MCF 10A (cell line): Measurements from ENCODE around the gene HS1BP3. TPM values are rescaled to one million over a fixed set of nuclear protein-coding genes. Genes with fewer than 3 reads are reported as not detected.

Experiments
- BruUV-seq: library from RNA; stranded (reverse); fragments of 400-500 nt; replicated peaks from 2 replicates; lab custom pipeline; 2021; lab: Mats Ljungman, UMichigan
- CTCF ChIA-PET: fragments of 300-600 bp; sonication (Branson Sonifier 250); formaldehyde crosslinking; extraction: SDS; loops from one replicate; lab custom pipeline; 2021; ENCODE audit warnings: antibody characterized with exemption, inconsistent platforms; lab: Yijun Ruan, JAX
- POLR2A ChIA-PET: fragments of 300-600, 350-650 bp; sonication (Branson Sonifier 250); formaldehyde crosslinking; extraction: SDS; loops from one replicate; lab custom pipeline; 2020; ENCODE audit warnings: antibody characterized with exemption, inconsistent platforms; lab: Yijun Ruan, JAX
- DNase-seq: peaks from one replicate; pipeline ENCODE4 v3.0.0-alpha.2; 2018; ENCODE audit not compliant: unreplicated experiment
- H3K27ac Mint-ChIP-seq: one replicate; pipeline ENCODE4 v1.8.0; 2022; ENCODE audit warnings: mild to moderate bottlenecking, low read depth, mixed read lengths; ENCODE audit not compliant: unreplicated experiment
- H3K27me3 Mint-ChIP-seq: one replicate; pipeline ENCODE4 v1.8.0; 2022; ENCODE audit warnings: mixed read lengths; ENCODE audit not compliant: insufficient read depth, unreplicated experiment
- H3K36me3 Mint-ChIP-seq: one replicate; pipeline ENCODE4 v1.8.0; 2022; ENCODE audit warnings: mild to moderate bottlenecking, moderate library complexity, mixed read lengths; ENCODE audit not compliant: insufficient read depth, unreplicated experiment
- H3K4me1 Mint-ChIP-seq: one replicate; pipeline ENCODE4 v1.8.0; 2022; ENCODE audit warnings: mixed read lengths; ENCODE audit not compliant: insufficient read depth, unreplicated experiment
- H3K4me3 Mint-ChIP-seq: one replicate; pipeline ENCODE4 v1.8.0; 2022; ENCODE audit warnings: mild to moderate bottlenecking, moderate library complexity, mixed read lengths; ENCODE audit not compliant: unreplicated experiment
- H3K9me3 Mint-ChIP-seq: one replicate; pipeline ENCODE4 v1.8.0; 2022; ENCODE audit warnings: mixed read lengths; ENCODE audit not compliant: unreplicated experiment
- intact Hi-C: fragments of 100-400 bp; cut with micrococcal nuclease; formaldehyde crosslinking; loops from 2 replicates; pipeline ENCODE4 v1.14.1; 2022
- total RNA-seq: library from RNA; stranded (reverse); gene quantifications from 2 replicates; pipeline ENCODE4 v1.2.3, GENCODE V29; 2022
- TF ChIP-seq, protein P1 (sequence below): fragments of 200-600 bp; IDR thresholded peaks from one replicate; pipeline ENCODE4 v1.8.0; 2022; ENCODE audit warnings: antibody characterized with exemption, mild to moderate bottlenecking; ENCODE audit not compliant: unreplicated experiment

HS1BP3 gene
- total RNA-seq, 1 experiment from 2014 or later = 10.0 TPM

DNA sequence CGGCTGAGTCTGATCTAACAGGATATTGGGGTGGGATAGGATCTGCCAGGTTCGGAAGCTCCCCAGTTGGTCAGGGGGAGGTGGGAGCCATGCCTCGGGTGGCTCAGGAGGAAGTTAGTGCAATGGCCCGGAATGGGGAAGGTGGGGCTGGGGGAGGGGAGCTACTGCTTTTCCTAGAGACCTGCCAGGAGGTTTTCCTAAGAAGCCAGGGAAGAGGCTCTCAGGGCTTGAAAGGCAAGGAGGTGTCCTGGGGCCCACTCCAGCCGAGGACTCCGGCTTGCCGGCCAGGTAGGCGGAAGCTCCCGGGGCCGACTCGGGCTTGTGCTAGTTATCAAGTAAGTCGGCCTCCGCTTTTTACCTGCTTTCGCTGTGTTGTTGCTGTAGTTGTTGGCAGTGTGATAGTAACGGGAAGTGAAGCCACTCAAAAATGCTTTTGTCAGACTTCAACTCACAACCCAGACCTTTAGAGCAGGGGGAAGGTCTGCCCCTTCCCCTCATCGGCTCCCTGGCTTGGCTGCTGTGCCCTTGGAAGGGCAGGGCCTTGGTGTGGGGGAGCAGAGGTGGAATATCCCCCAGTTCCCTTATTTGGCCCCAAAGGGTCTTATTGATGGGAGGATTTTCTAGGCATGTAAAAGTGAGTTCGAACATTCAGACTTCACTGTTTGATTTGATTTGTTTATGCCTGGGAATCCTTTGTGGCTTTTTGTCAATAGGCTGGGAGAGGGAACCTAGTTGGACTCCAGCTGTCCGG, 21.5 kb upstream of the HS1BP3 start:
- intact Hi-C loops = no loop called here
- no TSS peak for BruUV-seq
- Mint-ChIP-seq H3K9me3 (no peaks in the 10 kb centered on the region), H3K4me1 (peaks cover 6% of the 10 kb centered on the region), H3K27ac (no peak overlapping the region), H3K27me3 (no peaks in the 10 kb centered on the region), H3K4me3 (no peak overlapping the region), H3K36me3 (peaks cover 7% of the 10 kb centered on the region)
- ChIA-PET CTCF (interaction anchor here (0.6 to 10.6 kb wide), 10 partner anchors 9 to 1531 kb away, joined by 3 to 127 read pairs (median 4); no protein-coding TSS in a partner anchor), POLR2A (no interaction called here)
- no peak for DNase-seq
- TF ChIP-seq, protein P1, sequence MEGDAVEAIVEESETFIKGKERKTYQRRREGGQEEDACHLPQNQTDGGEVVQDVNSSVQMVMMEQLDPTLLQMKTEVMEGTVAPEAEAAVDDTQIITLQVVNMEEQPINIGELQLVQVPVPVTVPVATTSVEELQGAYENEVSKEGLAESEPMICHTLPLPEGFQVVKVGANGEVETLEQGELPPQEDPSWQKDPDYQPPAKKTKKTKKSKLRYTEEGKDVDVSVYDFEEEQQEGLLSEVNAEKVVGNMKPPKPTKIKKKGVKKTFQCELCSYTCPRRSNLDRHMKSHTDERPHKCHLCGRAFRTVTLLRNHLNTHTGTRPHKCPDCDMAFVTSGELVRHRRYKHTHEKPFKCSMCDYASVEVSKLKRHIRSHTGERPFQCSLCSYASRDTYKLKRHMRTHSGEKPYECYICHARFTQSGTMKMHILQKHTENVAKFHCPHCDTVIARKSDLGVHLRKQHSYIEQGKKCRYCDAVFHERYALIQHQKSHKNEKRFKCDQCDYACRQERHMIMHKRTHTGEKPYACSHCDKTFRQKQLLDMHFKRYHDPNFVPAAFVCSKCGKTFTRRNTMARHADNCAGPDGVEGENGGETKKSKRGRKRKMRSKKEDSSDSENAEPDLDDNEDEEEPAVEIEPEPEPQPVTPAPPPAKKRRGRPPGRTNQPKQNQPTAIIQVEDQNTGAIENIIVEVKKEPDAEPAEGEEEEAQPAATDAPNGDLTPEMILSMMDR = no peak

DNA sequence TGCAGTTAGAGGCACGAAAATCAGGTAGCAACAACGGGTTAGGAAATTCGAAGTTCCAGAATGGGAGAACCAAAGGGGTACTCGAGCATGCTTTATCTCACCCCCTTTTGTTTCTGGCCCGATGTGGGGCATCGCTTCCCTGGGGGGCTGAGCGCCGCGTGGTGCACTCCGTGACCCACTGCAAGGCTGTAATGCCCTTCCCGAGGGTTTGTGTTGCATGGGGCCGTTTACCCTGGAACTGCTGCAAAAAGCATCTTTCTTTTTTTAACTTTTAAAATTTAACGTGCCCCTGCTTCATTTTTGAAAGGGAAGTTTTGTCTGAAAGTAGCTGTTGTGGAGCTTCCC, 20.8 kb upstream of the HS1BP3 start:
- Mint-ChIP-seq H3K4me1 (peaks cover 6% of the 10 kb centered on the region), H3K27ac (no peak overlapping the region), H3K4me3 (no peak overlapping the region), H3K27me3 (no peaks in the 10 kb centered on the region), H3K36me3 (peaks cover 7% of the 10 kb centered on the region), H3K9me3 (no peaks in the 10 kb centered on the region)
- ChIA-PET POLR2A (no interaction called here), CTCF (interaction anchor here (0.7 to 10.6 kb wide), 5 partner anchors 9 to 1530 kb away, joined by 3 to 127 read pairs (median 3); no protein-coding TSS in a partner anchor)
- no peak for DNase-seq
- intact Hi-C loops = no loop called here
- TF ChIP-seq, protein P1 = no peak
- BruUV-seq = no TSS peak

DNA sequence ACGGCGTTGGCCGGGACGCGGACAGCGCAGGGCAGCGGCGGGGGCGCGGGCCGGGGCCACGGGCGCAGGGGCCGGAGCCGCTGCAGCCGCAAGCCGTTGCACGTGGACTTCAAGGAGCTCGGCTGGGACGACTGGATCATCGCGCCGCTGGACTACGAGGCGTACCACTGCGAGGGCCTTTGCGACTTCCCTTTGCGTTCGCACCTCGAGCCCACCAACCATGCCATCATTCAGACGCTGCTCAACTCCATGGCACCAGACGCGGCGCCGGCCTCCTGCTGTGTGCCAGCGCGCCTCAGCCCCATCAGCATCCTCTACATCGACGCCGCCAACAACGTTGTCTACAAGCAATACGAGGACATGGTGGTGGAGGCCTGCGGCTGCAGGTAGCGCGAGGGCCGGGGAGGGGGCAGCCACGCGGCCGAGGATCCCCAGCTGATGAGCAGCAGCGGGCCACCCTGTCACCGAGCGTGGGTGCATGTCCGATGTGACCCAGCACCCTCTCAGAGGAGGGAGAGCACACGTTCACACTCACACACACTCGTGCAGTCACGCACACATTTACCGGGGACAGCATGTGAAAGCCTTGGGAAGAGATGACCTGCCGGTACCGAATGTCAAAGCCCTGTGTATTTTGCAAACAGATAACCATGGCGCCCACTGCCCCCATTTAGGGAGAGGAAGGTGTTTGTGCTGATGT, 20.3 kb upstream of the HS1BP3 start:
- Mint-ChIP-seq H3K27me3 (peaks cover 2% of the 10 kb centered on the region), H3K9me3 (no peaks in the 10 kb centered on the region), H3K36me3 (peaks cover 7% of the 10 kb centered on the region), H3K27ac (no peak overlapping the region), H3K4me1 (peaks cover 6% of the 10 kb centered on the region), H3K4me3 (no peak overlapping the region)
- intact Hi-C loops = no loop called here
- POLR2A ChIA-PET = no interaction called here
- CTCF ChIA-PET = interaction anchor here (0.7 to 10.6 kb wide), 2 partner anchors 9 to 10 kb away, joined by 3 to 127 read pairs; no protein-coding TSS in a partner anchor
- BruUV-seq = no TSS peak
- DNase-seq = no peak
- TF ChIP-seq, protein P1 = no peak
